Neural cell (in vitro differentiated cells): ENCODE results near the gene CNOT4. TPM values are rescaled to one million over a fixed set of nuclear protein-coding genes. Genes with fewer than 3 reads are reported as not detected.

ENCODE experiments used
- H2AFZ ChIP-seq: fragments of 200-600, 300-800 bp; sonication (generic), shearing (Covaris generic); 2 replicates; pipeline ENCODE4 v1.6.0; 2014; ENCODE audit warnings: low read depth, mild to moderate bottlenecking, antibody characterized with exemption, low read length, moderate library complexity
- H3F3A ChIP-seq: fragments of 200-600 bp; shearing (Covaris generic); 2 replicates; pipeline ENCODE4 v1.6.1; 2016; ENCODE audit warnings: mild to moderate bottlenecking, moderate library complexity, mixed read lengths, antibody characterized with exemption, low read length; ENCODE audit not compliant: insufficient read depth, poor library complexity, severe bottlenecking
- H3K27ac ChIP-seq: fragments of 200-600, 300-800 bp; sonication (generic), shearing (Covaris generic); 2 replicates; pipeline ENCODE4 v1.5.1; 2014; ENCODE audit warnings: mild to moderate bottlenecking, low read length, moderate library complexity
- H3K27me3 ChIP-seq: fragments of 300-800, 200-600 bp; sonication (generic), shearing (Covaris generic); 2 replicates; pipeline ENCODE4 v1.6.0; 2014; ENCODE audit warnings: mild to moderate bottlenecking, low read depth, low read length, moderate library complexity; ENCODE audit not compliant: insufficient read depth
- H3K36me3 ChIP-seq: fragments of 300-800, 200-600 bp; sonication (generic), shearing (Covaris generic); 2 replicates; pipeline ENCODE4 v1.5.1; 2014; ENCODE audit warnings: mild to moderate bottlenecking, antibody characterized with exemption, low read length, moderate library complexity; ENCODE audit not compliant: insufficient read depth
- H3K4me2 ChIP-seq: fragments of 300-800, 200-600 bp; sonication (generic), shearing (Covaris generic); 2 replicates; pipeline ENCODE4 v1.6.0; 2014; ENCODE audit warnings: mild to moderate bottlenecking, low read length
- H3K4me3 ChIP-seq: fragments of 300-800, 200-600 bp; sonication (generic), shearing (Covaris generic); 2 replicates; pipeline ENCODE4 v1.5.1; 2014; ENCODE audit warnings: mild to moderate bottlenecking, low read length, moderate library complexity
- H3K79me2 ChIP-seq: fragments of 200-600 bp; shearing (Covaris generic); replicated peaks from 2 replicates; pipeline ENCODE4 v1.6.0; 2014; ENCODE audit warnings: mild to moderate bottlenecking, low read length, moderate library complexity; ENCODE audit not compliant: insufficient read depth
- H3K9ac ChIP-seq: fragments of 300-800, 200-600 bp; sonication (generic), shearing (Covaris generic); 2 replicates; pipeline ENCODE4 v1.6.1; 2016; ENCODE audit warnings: mild to moderate bottlenecking, low read length, mixed read lengths
- H3K9me2 ChIP-seq: fragments of 200-600 bp; shearing (Covaris generic); 2 replicates; pipeline ENCODE4 v1.6.1; 2016; ENCODE audit warnings: mild to moderate bottlenecking, low read length, mixed read lengths; ENCODE audit not compliant: insufficient read depth
- H3K9me3 ChIP-seq: fragments of 200-600, 300-800 bp; sonication (generic), shearing (Covaris generic); 2 replicates; pipeline ENCODE4 v1.6.1; 2016; ENCODE audit warnings: mild to moderate bottlenecking, mixed run types, low read length, moderate library complexity, mixed read lengths
- H4K20me1 ChIP-seq: fragments of 200-600 bp; shearing (Covaris generic); 2 replicates; pipeline ENCODE4 v1.6.1; 2016; ENCODE audit warnings: mild to moderate bottlenecking, mixed run types; ENCODE audit not compliant: insufficient read depth
- CTCF ChIP-seq: fragments of 450-650 bp; IDR thresholded peaks from 2 replicates; pipeline ENCODE4 v1.5.1; 2014; ENCODE audit warnings: antibody characterized with exemption, mild to moderate bottlenecking, moderate library complexity; ENCODE audit not compliant: poor library complexity, severe bottlenecking
- POLR2AphosphoS5 ChIP-seq: IDR thresholded peaks from 2 replicates; pipeline ENCODE4 v1.6.1; 2012
- REST ChIP-seq: IDR thresholded peaks from 2 replicates; pipeline ENCODE4 v1.6.1; 2012; ENCODE audit warnings: borderline replicate concordance
- SMC3 ChIP-seq: fragments of 450-650 bp; conservative IDR thresholded peaks from 2 replicates; pipeline ENCODE4 v1.6.1; 2014; ENCODE audit warnings: antibody characterized with exemption, mild to moderate bottlenecking, moderate library complexity; ENCODE audit not compliant: poor library complexity
- TAF1 ChIP-seq: IDR thresholded peaks from 2 replicates; pipeline ENCODE4 v1.6.1; 2012; ENCODE audit warnings: low read depth
- polyA plus RNA-seq: library from polyadenylated mRNA; depleted of rRNA; stranded (reverse); fragments of >200 nt; gene quantifications from 2 replicates; pipeline ENCODE4 v1.2.3, GENCODE V29; 2014

The CNOT4 gene
- polyA plus RNA-seq, 1 donor from 2014 or later, result 6.4 TPM

GRCh38 chr7:135316648-135317313 lies 193.1 kb downstream of the CNOT4 start:
- Histone ChIP-seq H3K79me2 (no peaks in the 10 kb centered on the region), H3F3A (no peaks in the 10 kb centered on the region), H3K9me3 (no peaks in the 10 kb centered on the region), H3K27me3 (no peaks in the 10 kb centered on the region), H2AFZ (no peak overlapping the region), H3K36me3 (no peaks in the 10 kb centered on the region), H3K9ac (no peak overlapping the region), H3K4me2 (no peak overlapping the region), H3K27ac (no peak overlapping the region), H4K20me1 (no peaks in the 10 kb centered on the region), H3K4me3 (no peak overlapping the region), H3K9me2 (no peaks in the 10 kb centered on the region)
- no peak for TF ChIP-seq SMC3
- TF ChIP-seq POLR2AphosphoS5, result no peak
- TF ChIP-seq CTCF, result no peak

- H3K27ac ChIP-seq, result no peak overlapping the region
- TF ChIP-seq TAF1 (no peak), POLR2AphosphoS5 (no peak), REST (no peak)
- H3K9ac ChIP-seq, result no peak overlapping the region
- H2AFZ ChIP-seq, result no peak overlapping the region
- no peaks in the 10 kb centered on the region for H3F3A ChIP-seq
- no peaks in the 10 kb centered on the region for H3K9me2 ChIP-seq
- H4K20me1 ChIP-seq, result no peaks in the 10 kb centered on the region
- H3K4me2 ChIP-seq, result no peak overlapping the region
- no peaks in the 10 kb centered on the region for H3K9me3 ChIP-seq
- no peaks in the 10 kb centered on the region for H3K36me3 ChIP-seq
- no peaks in the 10 kb centered on the region for H3K79me2 ChIP-seq
- H3K4me3 ChIP-seq, result no peak overlapping the region
- H3K27me3 ChIP-seq, result no peaks in the 10 kb centered on the region
Observed at GRCh38 chr7:135313971-135314370, 195.9 kb downstream of the CNOT4 start.

Other genes starting within 250 kb of the CNOT4 start
- gene NUP205, start 47.8 kb upstream of the CNOT4 start, polyA plus RNA-seq, result 32.3 and 35.4 TPM in 2 replicates
- gene STMP1, start 152.4 kb upstream of the CNOT4 start, polyA plus RNA-seq, result 65.5 and 81.6 TPM in 2 replicates
- gene SLC13A4, start 218.1 kb upstream of the CNOT4 start, polyA plus RNA-seq, result 1.4 TPM in 1 of 2 replicates, not detected in the other
- not detected in 2 replicates for gene FAM180A, start 238.7 kb upstream of the CNOT4 start, polyA plus RNA-seq